DMS114 treated with DMSO at 0.1 percent for 48 hours (cell line): Measurements from ENCODE around the gene ANO4.
"Not testable (repeated sequence)": the region's sequence is repeated elsewhere in the genome, so short reads cannot be mapped to it uniquely, and the experiment has no call there.

Source experiments
- DNase-seq: peaks from one replicate; lab custom pipeline; 2025; ENCODE audit not compliant: unreplicated experiment; lab: John Stamatoyannopoulos, UW

The ANO4 gene

GRCh38 chr12:100987552-100988521, 193.3 kb downstream of the ANO4 start:
- DNase-seq: no peak

DNA sequence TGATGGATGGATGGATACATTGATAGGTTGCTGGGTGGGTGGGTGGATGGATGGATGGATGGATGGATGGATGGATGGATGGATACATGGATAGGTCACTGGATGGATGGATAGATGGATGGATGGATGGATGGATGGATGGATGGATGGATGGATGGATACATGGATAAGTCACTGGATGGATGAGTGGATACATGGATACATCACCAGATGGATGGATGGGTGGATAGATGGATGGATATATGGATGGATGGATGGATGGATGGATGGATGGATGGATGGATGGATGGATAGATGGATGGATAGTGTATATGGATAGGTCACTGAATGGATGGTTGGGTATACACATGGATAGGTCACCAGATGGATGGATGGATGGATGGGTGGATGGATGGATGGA, 194.9 kb downstream of the ANO4 start:
- DNase-seq: not testable (repeated sequence)

- DNase-seq: no peak
These were observed 196.5 kb downstream of the ANO4 start for GRCh38 chr12:100991102-100991501.

GRCh38 chr12:100992194-100992593, 197.6 kb downstream of the ANO4 start:
- DNase-seq: no peak

DNA sequence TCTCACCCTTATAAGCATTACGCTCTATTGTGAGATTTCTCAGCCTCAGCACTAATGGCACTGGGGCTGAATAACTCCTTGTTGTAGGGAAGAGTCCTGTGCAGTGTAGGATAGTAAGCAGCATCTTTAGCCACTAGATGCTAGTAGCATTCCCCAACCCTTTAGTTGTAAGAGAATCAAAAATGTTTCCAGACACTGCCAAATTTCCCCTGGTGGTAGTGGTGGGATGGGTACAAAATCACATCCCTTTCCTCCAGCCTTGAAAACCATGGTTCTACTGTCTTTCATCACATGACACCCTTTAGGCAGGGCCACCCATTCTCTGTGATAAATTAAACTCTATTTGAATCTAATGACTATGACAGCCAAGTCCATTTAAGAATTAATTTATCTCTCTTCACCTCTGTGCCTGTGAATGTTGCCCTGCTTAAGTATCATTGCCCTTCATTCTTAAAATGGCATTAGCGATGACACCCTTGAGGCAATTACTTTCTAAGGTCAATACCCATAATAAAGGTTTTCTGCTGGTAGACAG, 199.4 kb downstream of the ANO4 start:
- no peak for DNase-seq

DNA sequence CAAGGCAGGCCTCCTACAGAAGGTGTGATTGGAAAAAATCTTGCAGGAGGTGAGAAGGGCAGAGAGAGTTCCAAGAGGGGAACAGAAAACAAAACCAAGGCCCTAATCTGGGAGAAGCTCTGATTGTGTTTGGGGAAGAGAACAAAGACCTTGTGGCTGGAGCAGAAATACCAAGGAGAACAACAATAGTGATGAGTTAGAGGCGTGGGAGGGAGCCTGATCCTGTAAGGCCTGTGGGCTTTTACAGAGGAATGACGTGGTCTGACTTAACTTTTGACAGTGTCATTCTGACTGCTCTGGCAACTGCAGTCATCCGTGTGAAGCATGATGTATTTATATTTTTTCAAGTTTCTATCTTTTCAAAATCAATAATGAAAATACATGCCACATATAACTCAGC, 200.6 kb downstream of the ANO4 start:
- DNase-seq: no peak

DNA sequence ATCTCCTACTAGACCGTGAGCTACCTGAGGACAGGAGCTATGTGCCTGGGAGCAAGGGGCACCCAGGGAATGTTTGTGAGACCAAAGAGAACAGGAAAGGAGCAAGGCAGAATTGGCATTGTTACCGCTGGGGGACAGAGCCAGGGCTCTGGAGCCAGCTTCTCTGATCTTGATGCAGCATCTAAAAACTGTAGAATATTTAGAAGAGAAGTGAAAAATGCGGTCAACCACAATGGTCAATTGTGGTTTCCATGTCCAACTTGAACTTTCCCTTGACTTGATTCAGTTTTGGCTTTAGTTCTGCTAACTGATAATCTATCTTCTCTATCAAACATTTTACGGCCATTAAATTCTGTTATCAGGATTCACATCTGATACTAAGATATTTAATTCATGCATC, 201.2 kb downstream of the ANO4 start:
- DNase-seq: no peak

- no peak for DNase-seq
These were observed 207.1 kb downstream of the ANO4 start for GRCh38 chr12:101001669-101002068.

GRCh38 chr12:101002696-101003419, 208.3 kb downstream of the ANO4 start:
- no peak for DNase-seq

- no peak for DNase-seq
These were observed 210.3 kb downstream of the ANO4 start for GRCh38 chr12:101004898-101005297.

DNA sequence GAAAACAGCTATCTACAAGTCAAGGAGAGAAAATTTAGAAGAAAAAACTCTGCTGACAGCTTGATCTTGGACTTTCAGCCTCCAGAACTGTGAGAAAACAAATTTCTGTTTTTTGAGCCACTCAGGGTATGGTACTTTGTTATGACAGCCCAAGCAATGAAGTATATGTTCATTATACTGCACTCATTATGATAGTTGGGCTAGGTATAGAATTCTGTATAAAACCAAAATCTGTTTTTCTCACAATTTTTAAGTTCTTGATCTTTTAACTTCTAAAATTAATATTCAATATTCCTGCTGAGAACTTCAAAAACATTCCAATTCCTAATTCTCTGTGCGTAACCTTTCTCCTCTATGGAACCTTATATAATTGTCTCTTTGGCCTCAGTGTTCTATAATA, 214.7 kb downstream of the ANO4 start:
- no peak for DNase-seq

DNA sequence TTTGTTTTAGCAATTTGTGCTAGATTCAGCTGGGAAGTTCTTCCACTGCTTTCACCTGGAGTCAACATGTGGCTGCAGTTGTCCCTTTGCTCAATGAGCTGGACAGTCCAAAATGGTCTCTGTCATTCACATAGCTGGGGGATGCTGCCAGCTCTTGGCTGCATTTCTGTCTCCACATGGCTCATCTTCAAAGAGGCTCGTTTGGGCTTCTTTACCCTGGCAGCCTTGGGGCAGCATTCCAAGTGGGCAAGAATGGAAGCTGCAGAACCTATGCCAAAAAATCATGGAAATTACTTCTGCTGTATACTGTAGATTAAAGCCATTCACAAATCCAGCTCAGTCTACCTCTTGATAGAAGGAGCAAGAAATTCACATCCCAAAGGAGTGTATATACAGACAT, 216.3 kb downstream of the ANO4 start:
- no peak for DNase-seq

GRCh38 chr12:101013993-101014392, 219.4 kb downstream of the ANO4 start:
- DNase-seq: no peak

DNA sequence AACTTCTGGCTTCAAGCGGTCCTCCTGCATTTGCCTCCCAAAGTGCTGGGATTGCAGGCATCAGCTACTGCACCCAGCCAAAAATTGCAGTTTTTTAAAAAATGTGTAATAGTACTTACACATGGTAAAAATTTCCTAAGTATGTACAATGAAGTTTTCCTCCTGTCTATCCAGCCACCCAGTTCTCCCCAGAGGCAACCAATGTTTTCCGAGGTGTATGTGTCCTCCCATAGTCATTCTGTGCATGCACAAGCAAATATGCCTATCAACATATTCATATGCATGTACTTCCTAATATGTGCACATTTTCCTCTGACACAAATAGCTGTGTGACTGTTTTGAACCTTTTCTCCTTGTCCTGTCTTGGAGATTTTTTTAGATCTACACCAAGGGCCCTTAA, 220.5 kb downstream of the ANO4 start:
- no peak for DNase-seq

GRCh38 chr12:101018540-101018939, 224.0 kb downstream of the ANO4 start:
- no peak for DNase-seq

DNA sequence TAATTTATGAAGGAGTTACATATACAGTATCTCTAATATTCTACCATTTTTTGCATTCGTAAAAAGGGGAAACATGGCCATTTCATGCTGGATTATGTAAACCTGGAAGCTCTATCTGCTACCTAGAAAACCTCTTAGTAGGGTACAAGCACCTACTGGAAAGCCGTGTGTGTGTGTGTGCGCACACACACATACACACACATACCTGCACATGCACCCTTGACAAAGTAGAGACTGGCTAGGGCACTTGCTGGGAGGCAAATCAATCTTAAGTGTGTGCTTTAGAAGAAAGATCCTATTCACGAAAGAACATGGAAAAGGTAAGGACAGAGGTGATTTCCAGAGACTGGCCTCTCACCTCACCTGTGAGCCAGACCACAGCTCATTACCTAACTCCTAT, 224.6 kb downstream of the ANO4 start:
- DNase-seq: no peak

DNA sequence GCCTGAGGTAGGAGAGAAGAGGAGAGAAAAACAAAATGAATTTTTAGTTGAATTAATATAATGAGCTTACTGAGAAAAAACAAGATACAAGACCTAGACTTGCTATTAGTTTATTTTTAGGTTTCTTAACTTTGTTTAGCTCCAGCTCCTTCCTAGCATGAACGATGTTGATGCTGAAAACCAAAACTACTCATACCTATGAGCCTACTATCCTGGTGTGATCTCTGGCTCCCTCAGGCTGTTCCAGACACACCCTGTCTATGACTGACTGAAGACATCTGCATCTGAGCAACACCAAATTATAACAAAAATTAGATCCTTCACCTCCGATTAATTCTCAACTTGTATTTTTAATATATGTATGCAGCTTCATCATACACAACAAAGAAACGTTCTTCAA, 225.1 kb downstream of the ANO4 start:
- no peak for DNase-seq

DNA sequence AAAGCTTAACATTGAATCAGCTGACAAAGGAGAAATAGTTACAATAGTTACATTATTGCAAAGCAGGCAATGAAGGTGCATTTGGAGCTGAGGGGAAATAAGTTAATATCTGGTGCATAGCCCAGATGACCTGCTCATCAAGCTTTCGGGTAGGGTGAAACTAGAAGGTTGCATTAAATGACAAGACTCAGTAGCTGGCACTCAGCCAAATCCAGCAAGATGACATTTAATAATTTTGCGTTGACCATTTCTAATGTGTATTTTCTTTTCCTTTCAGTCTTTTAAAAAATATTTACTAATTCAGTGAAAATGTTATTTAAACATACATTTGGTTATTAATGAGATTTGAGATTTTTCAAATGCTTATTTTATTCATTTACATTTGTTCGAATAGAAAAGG, 226.9 kb downstream of the ANO4 start:
- no peak for DNase-seq

DNA sequence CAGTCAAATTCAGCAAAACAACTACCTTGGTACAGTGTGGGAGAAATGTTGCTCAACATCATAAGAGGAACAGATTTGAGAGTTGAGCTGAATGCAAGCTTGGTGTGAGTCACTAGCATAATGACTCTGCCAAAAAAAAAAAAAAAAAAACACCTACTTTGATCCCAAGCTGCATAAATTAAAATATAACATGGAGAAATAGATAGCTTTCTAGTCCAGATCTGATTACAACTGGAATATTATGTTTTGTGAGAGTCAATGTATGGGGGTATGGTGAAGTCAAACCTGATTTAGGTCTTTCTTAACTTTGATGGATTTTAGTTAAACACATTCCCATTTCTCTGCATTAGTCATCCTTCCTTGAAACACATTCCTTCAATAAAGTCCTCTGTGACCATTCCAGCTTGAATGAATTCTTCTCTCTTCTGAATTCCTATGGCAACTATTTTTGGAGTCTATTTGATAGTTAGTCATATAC, 227.4 kb downstream of the ANO4 start:
- DNase-seq: no peak

DNA sequence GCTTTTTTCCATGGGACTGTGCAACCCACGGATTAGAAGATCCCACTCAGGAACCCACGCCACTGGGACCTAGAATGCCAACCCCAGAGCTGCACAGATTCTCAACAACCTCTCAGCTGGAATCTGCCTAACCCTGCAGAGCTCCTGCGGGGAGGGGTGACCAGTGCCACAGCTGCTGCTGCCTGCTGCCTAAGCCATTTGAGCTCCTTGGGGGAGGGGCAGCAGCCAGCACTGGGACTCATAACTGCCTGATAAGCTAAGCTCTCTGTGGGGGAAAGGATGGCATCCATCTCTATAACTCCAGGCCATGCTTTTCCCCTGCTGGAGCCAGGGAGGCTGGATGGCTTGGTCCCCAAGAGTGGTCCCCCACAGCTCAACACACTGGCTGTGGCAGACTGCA, 232.6 kb downstream of the ANO4 start:
- DNase-seq: no peak

DNA sequence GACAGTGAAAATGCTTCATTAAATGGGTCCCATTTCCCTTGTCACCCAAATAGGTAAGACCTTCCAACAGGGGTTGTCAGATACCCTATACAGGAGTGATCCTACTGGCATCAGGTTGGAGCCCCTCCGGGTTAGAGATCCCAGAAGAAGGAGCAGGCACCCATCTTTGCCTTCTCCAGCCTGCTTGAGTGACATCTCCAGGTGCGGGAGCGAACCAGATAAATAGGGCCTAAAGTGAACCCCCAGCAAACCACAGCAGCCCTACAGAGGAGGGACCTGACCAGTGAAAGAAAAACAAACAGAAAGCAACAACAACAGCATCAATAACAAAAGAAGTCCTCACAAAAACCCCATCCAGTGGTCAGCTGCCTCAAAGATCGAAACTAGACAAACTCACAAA, 233.2 kb downstream of the ANO4 start:
- no peak for DNase-seq
